Measurements from ENCODE around the gene PVALEF. TPM values are rescaled to one million over a fixed set of nuclear protein-coding genes. Genes with fewer than 3 reads are reported as not detected.

The PVALEF gene
- total RNA-seq, 1 experiment from 2014 or later = not detected

DNA sequence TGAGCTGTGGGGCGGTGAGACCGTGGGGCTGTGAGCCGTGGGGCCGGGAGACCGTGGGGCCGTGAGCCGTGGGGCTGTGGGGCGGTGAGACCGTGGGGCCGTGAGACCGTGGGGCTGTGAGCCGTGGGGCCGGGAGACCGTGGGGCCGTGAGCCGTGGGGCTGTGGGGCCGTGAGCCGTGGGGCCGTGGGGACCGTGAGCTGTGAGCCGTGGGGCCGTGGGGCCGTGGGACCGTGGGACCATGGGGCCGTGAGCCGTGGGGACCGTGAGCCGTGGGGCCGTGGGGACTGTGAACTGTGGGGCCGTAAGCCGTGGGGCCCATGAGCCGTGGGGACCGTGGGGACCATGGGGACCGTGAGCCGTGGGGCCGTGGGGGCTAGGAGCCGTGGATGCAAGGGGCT lies 24.6 kb upstream of the PVALEF start:
- DNase-seq (ENCODE audit: low read depth, low spot score) (no peak), ATAC-seq (no peak)
- Histone ChIP-seq H3K4me1 (ENCODE audit: control insufficient read depth, insufficient read depth, low read length) (no peaks in the 10 kb centered on the region; the same call in 1 of the 2 replicates), H3K9me3 (ENCODE audit: control insufficient read depth, insufficient read depth, low read depth, low read length) (no peaks in the 10 kb centered on the region), H3K27me3 (ENCODE audit: control insufficient read depth, insufficient read depth, low read length) (no peaks in the 10 kb centered on the region), H3K4me3 (ENCODE audit: low read depth in 2 of 2, low read length in 2 of 2) (no peak overlapping the region), H3K27ac (ENCODE audit: low read length) (no peak overlapping the region), H3K36me3 (ENCODE audit: control insufficient read depth, insufficient read depth, low read length) (no peaks in the 10 kb centered on the region)
- no TSS peak for BruUV-seq (replicated peaks)
- CTCF ChIA-PET = no interaction called here
- in situ Hi-C loops (cut with HindIII; ENCODE audit: low pct_unique_long_range_greater_than_20kb, low sequenced_read_pairs) (loop anchor here (5.0 kb wide), 1 partner anchor 67 kb away; no protein-coding TSS in a partner anchor), intact Hi-C loops (cut with micrococcal nuclease; ENCODE audit: unreplicated experiment) (loop anchor here (5.0 kb wide), 2 partner anchors 42 to 62 kb away; no protein-coding TSS in a partner anchor)
- POLR2A ChIA-PET = no interaction called here
- TF ChIP-seq, protein P1, sequence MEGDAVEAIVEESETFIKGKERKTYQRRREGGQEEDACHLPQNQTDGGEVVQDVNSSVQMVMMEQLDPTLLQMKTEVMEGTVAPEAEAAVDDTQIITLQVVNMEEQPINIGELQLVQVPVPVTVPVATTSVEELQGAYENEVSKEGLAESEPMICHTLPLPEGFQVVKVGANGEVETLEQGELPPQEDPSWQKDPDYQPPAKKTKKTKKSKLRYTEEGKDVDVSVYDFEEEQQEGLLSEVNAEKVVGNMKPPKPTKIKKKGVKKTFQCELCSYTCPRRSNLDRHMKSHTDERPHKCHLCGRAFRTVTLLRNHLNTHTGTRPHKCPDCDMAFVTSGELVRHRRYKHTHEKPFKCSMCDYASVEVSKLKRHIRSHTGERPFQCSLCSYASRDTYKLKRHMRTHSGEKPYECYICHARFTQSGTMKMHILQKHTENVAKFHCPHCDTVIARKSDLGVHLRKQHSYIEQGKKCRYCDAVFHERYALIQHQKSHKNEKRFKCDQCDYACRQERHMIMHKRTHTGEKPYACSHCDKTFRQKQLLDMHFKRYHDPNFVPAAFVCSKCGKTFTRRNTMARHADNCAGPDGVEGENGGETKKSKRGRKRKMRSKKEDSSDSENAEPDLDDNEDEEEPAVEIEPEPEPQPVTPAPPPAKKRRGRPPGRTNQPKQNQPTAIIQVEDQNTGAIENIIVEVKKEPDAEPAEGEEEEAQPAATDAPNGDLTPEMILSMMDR (IDR thresholded peaks at IDR 0.05) = no peak
- TF ChIP-seq TCF7L2 (IDR thresholded peaks at IDR 0.05; ENCODE audit: low read depth, low read length) (no peak), SIN3A (IDR thresholded peaks at IDR 0.05; ENCODE audit: borderline replicate concordance, insufficient read depth, low read depth, low read length) (no peak), POLR2AphosphoS5 (IDR thresholded peaks at IDR 0.05; ENCODE audit: low read depth, low read length) (no peak)
- TF ChIP-seq, protein P2, sequence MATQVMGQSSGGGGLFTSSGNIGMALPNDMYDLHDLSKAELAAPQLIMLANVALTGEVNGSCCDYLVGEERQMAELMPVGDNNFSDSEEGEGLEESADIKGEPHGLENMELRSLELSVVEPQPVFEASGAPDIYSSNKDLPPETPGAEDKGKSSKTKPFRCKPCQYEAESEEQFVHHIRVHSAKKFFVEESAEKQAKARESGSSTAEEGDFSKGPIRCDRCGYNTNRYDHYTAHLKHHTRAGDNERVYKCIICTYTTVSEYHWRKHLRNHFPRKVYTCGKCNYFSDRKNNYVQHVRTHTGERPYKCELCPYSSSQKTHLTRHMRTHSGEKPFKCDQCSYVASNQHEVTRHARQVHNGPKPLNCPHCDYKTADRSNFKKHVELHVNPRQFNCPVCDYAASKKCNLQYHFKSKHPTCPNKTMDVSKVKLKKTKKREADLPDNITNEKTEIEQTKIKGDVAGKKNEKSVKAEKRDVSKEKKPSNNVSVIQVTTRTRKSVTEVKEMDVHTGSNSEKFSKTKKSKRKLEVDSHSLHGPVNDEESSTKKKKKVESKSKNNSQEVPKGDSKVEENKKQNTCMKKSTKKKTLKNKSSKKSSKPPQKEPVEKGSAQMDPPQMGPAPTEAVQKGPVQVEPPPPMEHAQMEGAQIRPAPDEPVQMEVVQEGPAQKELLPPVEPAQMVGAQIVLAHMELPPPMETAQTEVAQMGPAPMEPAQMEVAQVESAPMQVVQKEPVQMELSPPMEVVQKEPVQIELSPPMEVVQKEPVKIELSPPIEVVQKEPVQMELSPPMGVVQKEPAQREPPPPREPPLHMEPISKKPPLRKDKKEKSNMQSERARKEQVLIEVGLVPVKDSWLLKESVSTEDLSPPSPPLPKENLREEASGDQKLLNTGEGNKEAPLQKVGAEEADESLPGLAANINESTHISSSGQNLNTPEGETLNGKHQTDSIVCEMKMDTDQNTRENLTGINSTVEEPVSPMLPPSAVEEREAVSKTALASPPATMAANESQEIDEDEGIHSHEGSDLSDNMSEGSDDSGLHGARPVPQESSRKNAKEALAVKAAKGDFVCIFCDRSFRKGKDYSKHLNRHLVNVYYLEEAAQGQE (IDR thresholded peaks at IDR 0.05; ENCODE audit: insufficient read depth in 1 of 2, low read depth in 2 of 2, low read length in 1 of 2) = no peak

DNA sequence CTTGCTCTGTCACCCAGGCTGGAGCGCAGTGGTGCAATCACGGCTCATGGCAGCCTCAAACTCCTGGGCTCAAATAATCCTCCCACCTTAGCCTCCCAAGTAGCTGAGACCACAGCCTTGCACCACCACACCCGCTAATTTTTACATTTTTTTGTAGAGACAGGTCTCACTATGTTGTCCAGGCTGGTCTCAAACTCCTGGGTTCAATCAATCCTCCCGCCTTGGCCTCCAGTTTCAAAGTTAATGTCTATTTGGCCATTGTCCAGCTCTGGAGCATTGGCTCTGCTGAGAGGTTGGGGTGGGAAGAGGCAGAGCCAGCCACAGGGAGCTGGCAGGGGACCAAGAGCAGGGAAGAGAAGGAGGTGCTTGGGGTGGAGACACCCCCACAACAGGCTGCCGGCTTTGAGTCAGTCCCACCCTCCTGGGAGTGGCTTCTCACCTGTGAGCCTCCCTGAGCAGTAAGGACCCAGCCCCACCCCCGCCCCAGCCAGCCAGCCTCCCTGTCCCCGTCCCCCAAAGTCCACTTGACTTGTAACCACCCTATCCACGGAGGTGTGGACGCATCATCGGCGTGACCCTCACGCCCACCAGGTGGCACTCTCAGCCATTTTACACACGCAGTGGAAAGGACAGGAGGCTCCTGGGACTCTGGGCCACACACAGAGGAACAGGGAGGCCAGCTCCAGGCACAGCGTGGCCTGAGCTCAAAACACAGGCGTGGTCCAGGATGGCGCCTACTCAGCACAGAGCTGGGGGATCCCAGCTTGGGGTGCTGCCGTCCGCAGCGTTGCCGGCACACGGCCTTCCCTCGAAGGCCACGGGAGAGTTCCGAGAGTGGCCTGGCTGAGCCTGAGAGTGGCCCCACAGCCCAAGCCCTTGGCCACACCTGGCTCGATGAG lies 22.8 kb upstream of the PVALEF start:
- Histone ChIP-seq H3K9me3 (ENCODE audit: control insufficient read depth, insufficient read depth, low read depth, low read length) (no peaks in the 10 kb centered on the region), H3K4me3 (ENCODE audit: low read depth in 2 of 2, low read length in 2 of 2) (no peak overlapping the region), H3K4me1 (ENCODE audit: control insufficient read depth, insufficient read depth, low read length) (no peaks in the 10 kb centered on the region; the same call in 1 of the 2 replicates), H3K36me3 (ENCODE audit: control insufficient read depth, insufficient read depth, low read length) (no peaks in the 10 kb centered on the region), H3K27ac (ENCODE audit: low read length) (no peak overlapping the region), H3K27me3 (ENCODE audit: control insufficient read depth, insufficient read depth, low read length) (no peaks in the 10 kb centered on the region)
- in situ Hi-C loops (cut with HindIII; ENCODE audit: low pct_unique_long_range_greater_than_20kb, low sequenced_read_pairs) = loop anchor here (5.0 kb wide), 1 partner anchor 65 kb away; no protein-coding TSS in a partner anchor
- ATAC-seq (peak; percentile 99), DNase-seq (ENCODE audit: low read depth, low spot score) (peak; percentile 27)
- no peak for TF ChIP-seq TCF7L2 (IDR thresholded peaks at IDR 0.05; ENCODE audit: low read depth, low read length)
- TF ChIP-seq, protein P2 (IDR thresholded peaks at IDR 0.05; ENCODE audit: insufficient read depth in 1 of 2, low read depth in 2 of 2, low read length in 1 of 2) = no peak
- TF ChIP-seq, protein P1 (IDR thresholded peaks at IDR 0.05) = peak; percentile 90
- TF ChIP-seq POLR2AphosphoS5 (IDR thresholded peaks at IDR 0.05; ENCODE audit: low read depth, low read length) = no peak
- no peak for TF ChIP-seq SIN3A (IDR thresholded peaks at IDR 0.05; ENCODE audit: borderline replicate concordance, insufficient read depth, low read depth, low read length)
- CTCF ChIA-PET = interaction anchor here (0.5 to 1.4 kb wide), 10 partner anchors 10 to 342 kb away, joined by 3 to 10 read pairs (median 4); no protein-coding TSS in a partner anchor
- no TSS peak for BruUV-seq (replicated peaks)
- intact Hi-C loops (cut with micrococcal nuclease; ENCODE audit: unreplicated experiment) = loop anchor here (2.0 to 5.0 kb wide), 3 partner anchors 40 to 98 kb away; no protein-coding TSS in a partner anchor
- POLR2A ChIA-PET = no interaction called here

Data from Panc1 (cell line).